Osteocyte (in vitro differentiated cells): ENCODE measurements around the gene CDR2L. TPM values are rescaled to one million over a fixed set of nuclear protein-coding genes. Genes with fewer than 3 reads are reported as not detected.

Source experiments
- DNase-seq: peaks from one replicate; pipeline ENCODE4 v3.0.0; 2021; ENCODE audit warnings: mixed read lengths; ENCODE audit not compliant: unreplicated experiment; ENCODE audit errors: extremely low spot score
- H3K27ac Mint-ChIP-seq: one replicate; pipeline ENCODE4 v1.8.0; 2021; ENCODE audit warnings: mild to moderate bottlenecking, mixed read lengths; ENCODE audit not compliant: unreplicated experiment
- H3K27me3 Mint-ChIP-seq: one replicate; pipeline ENCODE4 v1.8.0; 2021; ENCODE audit warnings: mixed read lengths; ENCODE audit not compliant: unreplicated experiment
- H3K36me3 Mint-ChIP-seq: one replicate; pipeline ENCODE4 v1.8.0; 2021; ENCODE audit warnings: mixed read lengths; ENCODE audit not compliant: unreplicated experiment
- H3K4me1 Mint-ChIP-seq: one replicate; pipeline ENCODE4 v1.8.0; 2021; ENCODE audit warnings: mixed read lengths; ENCODE audit not compliant: unreplicated experiment
- H3K4me3 Mint-ChIP-seq: one replicate; pipeline ENCODE4 v1.8.0; 2021; ENCODE audit warnings: mild to moderate bottlenecking, moderate library complexity, mixed read lengths; ENCODE audit not compliant: unreplicated experiment
- H3K9me3 Mint-ChIP-seq: one replicate; pipeline ENCODE4 v1.8.0; 2021; ENCODE audit warnings: mixed read lengths; ENCODE audit not compliant: unreplicated experiment
- CTCF ChIP-seq: fragments of 200-600 bp; sonication (generic); IDR thresholded peaks from 2 replicates; pipeline ENCODE4 v1.5.0; 2021; ENCODE audit warnings: antibody characterized with exemption, mild to moderate bottlenecking, moderate library complexity
- total RNA-seq: library from RNA; stranded (reverse); gene quantifications from 2 replicates; pipeline ENCODE4 v1.2.1, GENCODE V29; 2021

The CDR2L gene
- total RNA-seq, 1 donor from 2014 or later = 21.4 TPM

- peak overlapping the region; percentile 90 for H3K4me3 Mint-ChIP-seq
- no peaks in the 10 kb centered on the region for H3K9me3 Mint-ChIP-seq
- H3K4me1 Mint-ChIP-seq = peaks cover 25% of the 10 kb centered on the region
- peaks cover 2% of the 10 kb centered on the region for H3K36me3 Mint-ChIP-seq
- no peak for DNase-seq
- peak overlapping the region; percentile 94 for H3K27ac Mint-ChIP-seq
- no peaks in the 10 kb centered on the region for H3K27me3 Mint-ChIP-seq
- no peak for TF ChIP-seq CTCF
Observed at GRCh38 chr17:75012096-75012345, 24.6 kb downstream of the CDR2L start.

- peak; percentile 94 for DNase-seq
- no peaks in the 10 kb centered on the region for H3K27me3 Mint-ChIP-seq
- H3K36me3 Mint-ChIP-seq = peaks cover 2% of the 10 kb centered on the region
- peak within 1 kb of the TSS; percentile 94 for H3K27ac Mint-ChIP-seq
- H3K9me3 Mint-ChIP-seq = no peaks in the 10 kb centered on the region
- H3K4me3 Mint-ChIP-seq = peak within 1 kb of the TSS; percentile 90
- peak; percentile 74 for TF ChIP-seq CTCF
- H3K4me1 Mint-ChIP-seq = peaks cover 25% of the 10 kb centered on the region
Observed at GRCh38 chr17:75012346-75013091, 25.1 kb downstream of the CDR2L start, which contains the start of gene MRPL58. Gene MRPL58 (plus strand): TSS chr17:75012670. CDS start chr17:75012687, 17 bp downstream.

- H3K9me3 Mint-ChIP-seq = no peaks in the 10 kb centered on the region
- H3K27ac Mint-ChIP-seq = peak overlapping the region; percentile 94
- no peaks in the 10 kb centered on the region for H3K27me3 Mint-ChIP-seq
- no peak for DNase-seq
- H3K4me1 Mint-ChIP-seq = peaks cover 25% of the 10 kb centered on the region
- H3K4me3 Mint-ChIP-seq = peak overlapping the region; percentile 90
- no peak for TF ChIP-seq CTCF
- peaks cover 4% of the 10 kb centered on the region for H3K36me3 Mint-ChIP-seq
Observed at GRCh38 chr17:75013092-75013559, 25.7 kb downstream of the CDR2L start.

- H3K9me3 Mint-ChIP-seq = no peaks in the 10 kb centered on the region
- H3K36me3 Mint-ChIP-seq = peaks cover 18% of the 10 kb centered on the region
- TF ChIP-seq CTCF = no peak
- no peaks in the 10 kb centered on the region for H3K4me1 Mint-ChIP-seq
- DNase-seq = no peak
- H3K27me3 Mint-ChIP-seq = no peaks in the 10 kb centered on the region
- H3K27ac Mint-ChIP-seq = no peak overlapping the region
- no peak overlapping the region for H3K4me3 Mint-ChIP-seq
Observed at GRCh38 chr17:75019146-75019545, 31.7 kb downstream of the CDR2L start.

GRCh38 chr17:75019710-75020109, 32.3 kb downstream of the CDR2L start:
- Mint-ChIP-seq H3K4me1 (no peaks in the 10 kb centered on the region), H3K9me3 (no peaks in the 10 kb centered on the region), H3K27ac (no peak overlapping the region), H3K4me3 (no peak overlapping the region), H3K36me3 (peaks cover 18% of the 10 kb centered on the region), H3K27me3 (no peaks in the 10 kb centered on the region)
- no peak for TF ChIP-seq CTCF
- DNase-seq = no peak
